ENCODE results near the gene PRDM5. TPM values are rescaled to one million over a fixed set of nuclear protein-coding genes. Genes with fewer than 3 reads are reported as not detected.

PRDM5 gene
- total and polyA plus RNA-seq, 2 of the 13 experiments (the other 11 are each of a cell fraction or from before 2014, with no cell fraction given), result not detected

DNA sequence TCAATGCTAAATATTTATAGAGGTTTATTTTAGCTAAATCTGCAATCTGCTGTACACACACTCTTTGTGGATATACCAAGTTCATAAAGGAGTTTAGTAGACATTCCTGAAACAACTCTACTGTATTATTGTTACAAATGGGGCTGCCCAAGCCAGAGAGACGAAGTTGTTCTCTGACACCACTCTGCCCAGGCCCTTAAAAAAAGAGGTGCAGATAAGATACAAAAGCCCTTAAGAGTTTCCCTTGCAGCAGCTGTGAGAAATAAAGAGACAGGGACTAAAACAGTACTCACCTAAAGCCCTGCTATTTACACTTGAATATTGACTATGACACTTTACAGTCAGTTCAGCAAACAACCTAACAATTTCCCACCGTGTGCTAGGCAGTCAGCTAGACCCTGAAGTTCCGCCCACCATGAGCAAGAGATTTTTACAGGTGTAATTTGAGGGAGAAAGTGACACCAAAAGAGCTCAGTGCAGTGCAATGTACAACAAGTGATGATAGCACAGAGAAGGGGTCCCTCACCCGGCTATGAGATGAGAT lies 191.7 kb downstream of the PRDM5 start (continued):
- no peak for TF ChIP-seq ZNF607 (CRISPR knock-in tag; IDR thresholded peaks at IDR 0.05; ENCODE audit: borderline replicate concordance)
- TF ChIP-seq ZUFSP (CRISPR knock-in tag; IDR thresholded peaks at IDR 0.05; ENCODE audit: borderline replicate concordance), result no peak

GRCh38 chr4:120728892-120729675 lies 193.4 kb downstream of the PRDM5 start:
- WGBS (ENCODE audit: low lambda C conversion rate), result 8% methylated on average over 4 of the region's 4 CpGs
- FAIRE-seq, result no peak
- in situ Hi-C loops (cut with HindIII; ENCODE audit: extremely low pct_ligation_motif_present, low pct_unique_long_range_greater_than_20kb), result no loop called here

More at GRCh38 chr4:120728892-120729675, 193.4 kb downstream of the PRDM5 start:
- ATAC-seq (no peak), DNase-seq (ENCODE audit: low spot score) (no peak)
- ChIA-PET POLR2A (no interaction called here), CTCF (ENCODE audit: low intra/inter-chr PET ratio, low total read pairs) (no interaction called here)
- H3K9ac ChIP-seq (ENCODE audit: insufficient read depth, low read depth, low read length), result no peak overlapping the region
- H3K4me3 ChIP-seq (replicated peaks in 1 of 3; ENCODE audit: insufficient read depth in 1 of 3, low read depth in 2 of 3, low read length in 3 of 3), result no peak overlapping the region
- no peaks in the 10 kb centered on the region for H4K20me1 ChIP-seq (ENCODE audit: insufficient read depth, low read length)
- H3K27ac ChIP-seq (ENCODE audit: extremely low read length, insufficient read depth, low read length), result no peak overlapping the region
- TF ChIP-seq ZNF552 (CRISPR knock-in tag; IDR thresholded peaks at IDR 0.05; ENCODE audit: borderline replicate concordance), result no peak
- no peak for TF ChIP-seq TOE1 (CRISPR knock-in tag; IDR thresholded peaks at IDR 0.05)
- TF ChIP-seq TBP (CRISPR knock-in tag; IDR thresholded peaks at IDR 0.05), result no peak
- no peak for TF ChIP-seq ZNF777 (CRISPR knock-in tag; IDR thresholded peaks at IDR 0.05)
- TF ChIP-seq ZSCAN20 (CRISPR knock-in tag; IDR thresholded peaks at IDR 0.05; ENCODE audit: borderline replicate concordance), result no peak
- no peaks in the 10 kb centered on the region for H3K27me3 ChIP-seq (ENCODE audit: control insufficient read depth in 1 of 2, insufficient read depth in 2 of 2, low read length in 2 of 2)
- BruUV-seq (replicated peaks), result no TSS peak
- H3K79me2 ChIP-seq (ENCODE audit: insufficient read depth, low read length), result no peaks in the 10 kb centered on the region
- H3K4me2 ChIP-seq (ENCODE audit: low read depth, low read length), result no peak overlapping the region
- no peaks in the 10 kb centered on the region for H3K9me3 ChIP-seq (ENCODE audit: low read length)
- H3K4me1 ChIP-seq (ENCODE audit: insufficient read depth, low read length), result no peaks in the 10 kb centered on the region
- peak overlapping the region; percentile 27 for H2AFZ ChIP-seq (ENCODE audit: low read length)
- H3K36me3 ChIP-seq (replicated peaks in 1 of 2; ENCODE audit: control insufficient read depth in 1 of 2, insufficient read depth in 2 of 2, low read length in 2 of 2), result no peaks in the 10 kb centered on the region
- intact Hi-C loops (cut with micrococcal nuclease; ENCODE audit: unreplicated experiment), result no loop called here
